Gastrocnemius medialis (tissue), 4 donors: Measurements from ENCODE around the gene LTB. TPM values are rescaled to one million over a fixed set of nuclear protein-coding genes. Genes with fewer than 3 reads are reported as not detected.

Experiments used
- ATAC-seq, 2 donors: fragments of 150-250 bp; one replicate each; pipeline ENCODE4 v1.9.1; 2016
- DNase-seq, 2 donors: peaks; one replicate each; pipeline ENCODE4 v3.0.0-alpha.2; 2019
- H3K27ac ChIP-seq, 4 donors: fragments of 200-600 bp; sonication (generic); 1 replicate in 1 of 4; 2 replicates in 3 of 4; pipeline ENCODE4 v1.5.1; 2016 to 2018; ENCODE audit warnings: mild to moderate bottlenecking in 2 of 4, moderate library complexity in 1 of 4
- H3K27me3 ChIP-seq, 3 donors: fragments of 200-600 bp; sonication (generic) in 2 of 3; 1 replicate in 1 of 3; 2 replicates in 2 of 3; pipeline versions ENCODE4 v1.5.1 to v1.6.0; 2016 to 2019; ENCODE audit warnings: mild to moderate bottlenecking in 1 of 3, moderate library complexity in 1 of 3
- H3K36me3 ChIP-seq, 2 donors: fragments of 200-600 bp; sonication (generic) in 1 of 2; one replicate each; pipeline ENCODE4 v1.5.1; 2017 to 2018
- H3K4me1 ChIP-seq, 2 donors: fragments of 200-600 bp; sonication (generic) in 1 of 2; one replicate each; pipeline ENCODE4 v1.5.1; 2016 to 2017; ENCODE audit warnings: mild to moderate bottlenecking in 2 of 2
- H3K4me3 ChIP-seq, 4 donors: fragments of 200-600 bp; sonication (generic) in 3 of 4; 1 replicate in 1 of 4; 2 replicates in 3 of 4; pipeline ENCODE4 v1.5.1; 2016 to 2019; ENCODE audit warnings: mild to moderate bottlenecking in 2 of 4
- H3K9me3 ChIP-seq, 3 donors: fragments of 200-600 bp; sonication (generic) in 2 of 3; 1 replicate in 1 of 3; 2 replicates in 2 of 3; pipeline ENCODE4 v1.5.1; 2016 to 2019
- POLR2A ChIP-seq, 2 donors: fragments of 450-650 bp; IDR thresholded peaks; one replicate each; pipeline ENCODE4 v1.6.1; 2017; ENCODE audit warnings: antibody characterized with exemption in 2 of 2, mild to moderate bottlenecking in 2 of 2, moderate library complexity in 2 of 2
- in situ Hi-C, 4 donors: fragments of 200-750 bp; cut with MboI; loops; one replicate each; pipeline versions ENCODE4 v1.15.0 to v1.8.0; 2017; ENCODE audit warnings: low sequenced_read_pairs in 4 of 4
- intact Hi-C: fragments of 100-400 bp; cut with DNase I; formaldehyde crosslinking; loops from one replicate; pipeline ENCODE4 v1.15.1; 2023; ENCODE audit warnings: low total_unique reads
- total RNA-seq, 4 donors: library from RNA; depleted of rRNA; stranded (reverse); fragments of >200 nt; gene quantifications; one replicate each; pipeline versions ENCODE4 v1.1.0 to v1.2.3, GENCODE V29; 2016
- TF ChIP-seq, protein P1 (sequence below), 5 experiments: fragments of 450-650 bp in 3 of 5; fragments of 200-600 bp in 2 of 5; sonication (generic) in 2 of 5; IDR thresholded peaks in 4 of 5; conservative IDR thresholded peaks in 1 of 5; 1 replicate in 4 of 5; 2 replicates in 1 of 5; pipeline ENCODE4 v1.5.1; 2016 to 2019; ENCODE audit warnings: antibody characterized with exemption in 5 of 5, mild to moderate bottlenecking in 3 of 5, moderate library complexity in 3 of 5

The LTB gene
- total RNA-seq, 4 donors from 2014 or later, result not detected

DNA sequence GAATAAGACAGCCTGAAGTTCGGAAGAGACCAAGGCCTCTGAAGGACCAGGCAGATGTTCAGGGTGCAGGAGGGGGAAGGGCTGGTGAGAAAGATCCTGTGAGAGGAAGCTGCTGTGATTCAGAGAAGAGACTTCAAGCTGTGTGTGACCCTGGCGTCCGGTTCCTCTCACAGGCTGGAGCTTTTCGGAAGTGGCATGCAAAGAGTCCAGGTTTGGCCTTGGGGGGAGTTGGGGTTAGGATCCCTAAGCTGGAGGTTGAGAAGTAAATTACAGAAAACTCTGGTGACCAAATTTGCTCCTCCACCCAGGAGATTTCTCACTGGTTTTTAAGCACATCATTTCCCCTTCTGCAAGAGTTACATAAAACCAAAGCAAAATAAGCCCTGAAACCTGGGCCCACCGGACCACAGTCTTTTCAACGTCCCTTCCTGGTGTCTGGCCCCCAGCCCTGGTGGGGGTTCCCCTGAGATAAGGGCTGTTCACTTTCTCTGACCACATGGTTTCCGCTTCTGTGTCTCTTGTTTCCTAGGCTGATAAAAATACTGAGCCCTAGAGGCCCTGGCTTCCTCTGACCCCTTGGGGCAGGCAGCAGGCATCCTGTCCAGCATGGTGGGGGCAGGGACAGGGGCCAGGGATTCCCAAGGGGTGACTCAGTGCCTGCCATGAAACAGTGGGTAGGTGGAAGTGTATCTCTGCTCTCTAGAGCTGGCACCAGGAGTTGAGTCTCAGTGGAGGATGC, 22.1 kb downstream of the LTB start:
- no peaks in the 10 kb centered on the region for H3K9me3 ChIP-seq
- no peak overlapping the region for H3K4me3 ChIP-seq
- peaks cover 14 to 29% of the 10 kb centered on the region in 2 donors for H3K4me1 ChIP-seq
- no peaks in the 10 kb centered on the region for H3K27me3 ChIP-seq
- DNase-seq (peak in 1 of 2 donors; percentile 39), ATAC-seq (peak; percentile 48 to 68)
- peak overlapping the region; percentile 16 to 64 (median 58) for H3K27ac ChIP-seq
- in situ Hi-C loops, result no loop called here
- peaks cover 0 to 24% of the 10 kb centered on the region in 2 donors for H3K36me3 ChIP-seq
- TF ChIP-seq, protein P1, sequence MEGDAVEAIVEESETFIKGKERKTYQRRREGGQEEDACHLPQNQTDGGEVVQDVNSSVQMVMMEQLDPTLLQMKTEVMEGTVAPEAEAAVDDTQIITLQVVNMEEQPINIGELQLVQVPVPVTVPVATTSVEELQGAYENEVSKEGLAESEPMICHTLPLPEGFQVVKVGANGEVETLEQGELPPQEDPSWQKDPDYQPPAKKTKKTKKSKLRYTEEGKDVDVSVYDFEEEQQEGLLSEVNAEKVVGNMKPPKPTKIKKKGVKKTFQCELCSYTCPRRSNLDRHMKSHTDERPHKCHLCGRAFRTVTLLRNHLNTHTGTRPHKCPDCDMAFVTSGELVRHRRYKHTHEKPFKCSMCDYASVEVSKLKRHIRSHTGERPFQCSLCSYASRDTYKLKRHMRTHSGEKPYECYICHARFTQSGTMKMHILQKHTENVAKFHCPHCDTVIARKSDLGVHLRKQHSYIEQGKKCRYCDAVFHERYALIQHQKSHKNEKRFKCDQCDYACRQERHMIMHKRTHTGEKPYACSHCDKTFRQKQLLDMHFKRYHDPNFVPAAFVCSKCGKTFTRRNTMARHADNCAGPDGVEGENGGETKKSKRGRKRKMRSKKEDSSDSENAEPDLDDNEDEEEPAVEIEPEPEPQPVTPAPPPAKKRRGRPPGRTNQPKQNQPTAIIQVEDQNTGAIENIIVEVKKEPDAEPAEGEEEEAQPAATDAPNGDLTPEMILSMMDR (IDR thresholded peaks at IDR 0.05 in 4 of 5, conservative IDR thresholded peaks at IDR 0.05 in 1 of 5), result no peak
- intact Hi-C loops, result no loop called here

DNA sequence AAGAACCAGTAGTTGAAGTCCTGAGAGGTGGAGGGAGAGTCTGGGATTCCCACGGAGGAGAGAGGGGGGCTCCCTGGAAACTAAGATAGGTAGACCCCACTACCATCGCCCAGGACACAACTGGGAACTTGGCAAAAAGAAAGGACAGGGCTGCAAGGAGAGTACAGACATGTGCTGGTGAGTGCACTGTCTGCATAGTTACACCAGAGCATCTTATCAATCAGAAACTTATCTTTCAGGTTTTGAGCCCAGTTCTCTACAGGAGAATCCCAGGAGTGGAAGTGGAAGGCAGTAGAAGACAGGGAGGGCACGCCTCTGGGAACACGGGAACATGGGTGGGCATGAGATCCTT, 22.6 kb downstream of the LTB start:
- intact Hi-C loops, result no loop called here
- Histone ChIP-seq H3K4me1 (peaks cover 14 to 29% of the 10 kb centered on the region in 2 donors), H3K9me3 (no peaks in the 10 kb centered on the region), H3K27me3 (no peaks in the 10 kb centered on the region), H3K27ac (peak overlapping the region; percentile 16 to 64 (median 58)), H3K36me3 (peaks cover 0 to 24% of the 10 kb centered on the region in 2 donors), H3K4me3 (no peak overlapping the region)
- ATAC-seq, result no peak
- TF ChIP-seq, protein P1 (IDR thresholded peaks at IDR 0.05 in 4 of 5, conservative IDR thresholded peaks at IDR 0.05 in 1 of 5), result no peak
- TF ChIP-seq POLR2A (IDR thresholded peaks at IDR 0.05), result no peak
- no peak for DNase-seq
- in situ Hi-C loops, result no loop called here

DNA sequence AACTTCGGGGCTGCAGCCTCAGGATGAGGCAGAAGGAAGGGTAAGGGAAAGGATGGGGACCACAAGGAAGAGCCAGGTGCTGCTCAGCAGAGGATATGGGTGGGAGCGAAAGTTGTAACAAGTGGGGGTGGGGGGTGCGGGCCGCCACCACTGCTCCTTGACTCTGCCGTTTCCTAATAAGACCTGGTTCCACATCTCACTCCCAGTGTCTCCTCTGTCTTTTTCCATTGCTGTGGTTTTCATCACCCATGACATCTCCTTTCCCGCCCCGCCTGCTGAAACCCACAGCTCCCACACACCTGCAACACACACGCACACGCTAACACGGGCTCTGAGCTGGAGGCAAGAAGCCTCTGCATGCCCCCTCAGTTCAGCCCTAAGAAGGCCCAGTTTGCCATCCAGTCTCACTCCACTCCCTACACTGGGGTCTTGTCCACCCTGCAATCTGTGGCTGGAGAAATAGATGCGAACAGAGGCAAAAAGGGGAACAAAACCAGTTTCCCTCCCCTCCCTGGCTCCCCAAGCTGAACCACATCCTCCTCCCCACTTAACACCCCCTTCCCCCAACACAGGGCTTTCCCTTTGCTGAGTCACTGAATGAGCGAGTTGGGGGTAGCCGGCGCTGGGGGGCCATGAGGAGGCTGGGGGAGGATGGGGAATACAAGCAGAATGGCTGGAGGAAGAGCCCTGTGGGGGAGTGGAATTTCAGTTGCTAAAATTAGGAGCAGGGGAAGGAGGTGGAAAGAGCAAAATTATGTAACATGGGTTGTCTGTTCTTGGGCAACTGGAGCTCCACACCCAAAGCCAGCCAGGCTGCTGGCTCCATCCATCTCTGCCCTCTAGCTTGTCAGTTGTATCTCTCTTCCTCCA, 23.4 kb downstream of the LTB start:
- ATAC-seq (peak; percentile 50 to 81), DNase-seq (peak in 1 of 2 donors; percentile 31)
- in situ Hi-C loops, result no loop called here
- Histone ChIP-seq H3K9me3 (no peaks in the 10 kb centered on the region), H3K4me1 (peaks cover 14 to 29% of the 10 kb centered on the region in 2 donors), H3K4me3 (no peak overlapping the region), H3K36me3 (peaks cover 0 to 27% of the 10 kb centered on the region in 2 donors), H3K27ac (peak overlapping the region; percentile 16 to 64 (median 58)), H3K27me3 (no peaks in the 10 kb centered on the region)
- TF ChIP-seq POLR2A (IDR thresholded peaks at IDR 0.05), result no peak
- TF ChIP-seq, protein P1 (IDR thresholded peaks at IDR 0.05 in 4 of 5, conservative IDR thresholded peaks at IDR 0.05 in 1 of 5), result no peak
- intact Hi-C loops, result no loop called here

DNA sequence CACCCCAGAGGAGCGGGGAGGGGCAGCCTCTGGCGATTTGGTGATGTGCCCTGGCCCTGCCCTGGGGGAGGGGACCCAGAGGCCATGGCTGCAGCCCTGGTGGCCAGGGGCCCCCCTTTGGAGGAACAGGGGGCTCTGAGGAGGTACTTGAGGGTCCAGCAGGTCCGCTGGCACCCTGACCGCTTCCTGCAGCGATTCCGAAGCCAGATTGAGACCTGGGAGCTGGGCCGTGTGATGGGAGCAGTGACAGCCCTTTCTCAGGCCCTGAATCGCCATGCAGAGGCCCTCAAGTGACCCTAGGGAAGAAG, 24.0 kb downstream of the LTB start:
- peaks cover 14 to 29% of the 10 kb centered on the region in 2 donors for H3K4me1 ChIP-seq
- TF ChIP-seq POLR2A (IDR thresholded peaks at IDR 0.05), result no peak
- TF ChIP-seq, protein P1 (IDR thresholded peaks at IDR 0.05 in 4 of 5, conservative IDR thresholded peaks at IDR 0.05 in 1 of 5), result no peak

More for the DNA sequence above, 24.0 kb downstream of the LTB start:
- intact Hi-C loops, result no loop called here
- no peak for DNase-seq
- ATAC-seq, result no peak
- Histone ChIP-seq H3K27me3 (no peaks in the 10 kb centered on the region), H3K27ac (peak overlapping the region in 2 of 4 donors; percentile 58 to 64), H3K36me3 (peaks cover 0 to 33% of the 10 kb centered on the region in 2 donors), H3K9me3 (no peaks in the 10 kb centered on the region), H3K4me3 (no peak overlapping the region)
- in situ Hi-C loops, result no loop called here
